Erythroblast (primary cell): ENCODE measurements around the gene NHSL2.

Source experiments
- GATA1 ChIP-seq: IDR thresholded peaks from 2 replicates; pipeline ENCODE4 v1.6.1; 2011; ENCODE audit warnings: low read depth, mild to moderate bottlenecking, control low read depth, low read length, moderate library complexity
- POLR2A ChIP-seq: IDR thresholded peaks from 2 replicates; pipeline ENCODE4 v1.6.1; 2011; ENCODE audit warnings: mild to moderate bottlenecking, low read length

DNA sequence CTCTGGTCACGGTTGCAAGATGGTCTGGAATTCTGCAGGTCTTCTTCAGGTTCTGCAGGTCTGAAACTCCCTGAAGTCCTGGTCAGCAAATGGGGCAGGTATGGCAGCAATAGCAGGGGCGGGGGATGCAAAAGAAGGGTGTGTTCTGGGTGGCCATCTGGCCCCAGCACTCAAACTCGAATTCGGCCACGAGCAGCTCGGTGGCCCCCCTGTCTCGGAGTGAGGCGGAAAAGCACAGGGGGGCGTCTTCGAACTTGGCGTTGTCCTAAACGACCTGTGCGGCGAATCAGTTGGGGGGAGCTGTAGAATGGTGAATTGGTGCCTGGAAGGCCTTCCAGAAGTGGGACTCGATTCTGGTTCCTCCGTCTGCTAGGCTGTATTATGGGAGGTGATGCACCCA is 219.0 kb downstream of the NHSL2 start:
- TF ChIP-seq POLR2A, result no peak
- TF ChIP-seq GATA1, result no peak
